AG09309 (cell line): ENCODE measurements around the gene SNRNP35.
A peak's percentile ranks its signal among the peaks of the same experiment; 100 is the strongest.

ENCODE experiments used
- DNase-seq: peaks from one replicate; pipeline ENCODE4 v3.0.0-alpha.2; 2010; ENCODE audit warnings: low read depth
- H3K4me3 ChIP-seq: 2 replicates; pipeline ENCODE4 v1.5.1; 2011; ENCODE audit warnings: mild to moderate bottlenecking, low read depth, low read length, moderate library complexity; ENCODE audit not compliant: control insufficient read depth
- TF ChIP-seq, protein P1 (sequence below): IDR thresholded peaks from 2 replicates; pipeline ENCODE4 v1.5.1; 2011; ENCODE audit warnings: mild to moderate bottlenecking, low read depth, low read length, inconsistent platforms; ENCODE audit not compliant: insufficient read depth, control insufficient read depth; ENCODE audit errors: missing control alignments

Gene SNRNP35

DNA sequence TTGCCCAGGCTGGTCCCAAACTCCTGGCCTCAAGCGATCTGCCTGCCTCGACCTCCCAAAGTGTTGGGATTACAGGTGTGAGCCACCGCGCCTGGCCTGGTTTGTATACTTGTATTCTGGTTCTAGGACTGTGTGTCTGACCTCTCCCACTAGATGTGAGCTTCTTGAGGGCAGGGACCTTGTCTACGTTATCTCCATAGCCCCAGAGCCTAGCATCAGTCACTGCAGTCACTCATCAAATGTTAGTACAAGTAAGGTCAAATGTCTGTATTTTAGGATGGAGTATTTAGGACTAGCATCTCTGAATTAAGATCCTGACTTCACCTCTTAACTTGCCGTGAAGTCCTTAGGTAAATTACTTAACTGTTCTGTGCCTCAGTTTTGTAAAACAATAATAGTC, 24.3 kb upstream of the SNRNP35 start:
- TF ChIP-seq, protein P1, sequence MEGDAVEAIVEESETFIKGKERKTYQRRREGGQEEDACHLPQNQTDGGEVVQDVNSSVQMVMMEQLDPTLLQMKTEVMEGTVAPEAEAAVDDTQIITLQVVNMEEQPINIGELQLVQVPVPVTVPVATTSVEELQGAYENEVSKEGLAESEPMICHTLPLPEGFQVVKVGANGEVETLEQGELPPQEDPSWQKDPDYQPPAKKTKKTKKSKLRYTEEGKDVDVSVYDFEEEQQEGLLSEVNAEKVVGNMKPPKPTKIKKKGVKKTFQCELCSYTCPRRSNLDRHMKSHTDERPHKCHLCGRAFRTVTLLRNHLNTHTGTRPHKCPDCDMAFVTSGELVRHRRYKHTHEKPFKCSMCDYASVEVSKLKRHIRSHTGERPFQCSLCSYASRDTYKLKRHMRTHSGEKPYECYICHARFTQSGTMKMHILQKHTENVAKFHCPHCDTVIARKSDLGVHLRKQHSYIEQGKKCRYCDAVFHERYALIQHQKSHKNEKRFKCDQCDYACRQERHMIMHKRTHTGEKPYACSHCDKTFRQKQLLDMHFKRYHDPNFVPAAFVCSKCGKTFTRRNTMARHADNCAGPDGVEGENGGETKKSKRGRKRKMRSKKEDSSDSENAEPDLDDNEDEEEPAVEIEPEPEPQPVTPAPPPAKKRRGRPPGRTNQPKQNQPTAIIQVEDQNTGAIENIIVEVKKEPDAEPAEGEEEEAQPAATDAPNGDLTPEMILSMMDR: no peak
- H3K4me3 ChIP-seq: no peak overlapping the region

DNA sequence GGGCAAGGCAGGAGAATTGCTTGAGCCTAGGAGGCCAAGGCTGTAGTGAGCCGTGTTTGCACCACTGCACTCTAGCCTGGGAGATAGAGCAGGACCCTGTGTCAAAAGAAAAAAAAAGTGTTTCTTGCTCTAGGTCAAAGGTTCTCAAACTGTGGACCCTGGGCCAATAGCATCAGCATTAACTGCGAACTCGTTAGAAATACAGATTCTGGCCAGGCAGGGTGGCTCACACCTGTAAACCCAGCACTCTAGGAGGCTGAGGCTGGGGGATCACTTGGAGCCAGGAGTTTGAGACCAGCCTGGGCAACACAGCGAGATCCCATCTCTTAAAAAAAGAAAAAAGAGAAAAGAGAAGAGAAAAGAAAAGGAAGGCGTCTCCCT, 22.3 kb upstream of the SNRNP35 start:
- TF ChIP-seq, protein P1: no peak
- DNase-seq: no peak
- peak overlapping the region; percentile 87 for H3K4me3 ChIP-seq

More for the DNA sequence above, 24.3 kb upstream of the SNRNP35 start:
- no peak for DNase-seq

DNA sequence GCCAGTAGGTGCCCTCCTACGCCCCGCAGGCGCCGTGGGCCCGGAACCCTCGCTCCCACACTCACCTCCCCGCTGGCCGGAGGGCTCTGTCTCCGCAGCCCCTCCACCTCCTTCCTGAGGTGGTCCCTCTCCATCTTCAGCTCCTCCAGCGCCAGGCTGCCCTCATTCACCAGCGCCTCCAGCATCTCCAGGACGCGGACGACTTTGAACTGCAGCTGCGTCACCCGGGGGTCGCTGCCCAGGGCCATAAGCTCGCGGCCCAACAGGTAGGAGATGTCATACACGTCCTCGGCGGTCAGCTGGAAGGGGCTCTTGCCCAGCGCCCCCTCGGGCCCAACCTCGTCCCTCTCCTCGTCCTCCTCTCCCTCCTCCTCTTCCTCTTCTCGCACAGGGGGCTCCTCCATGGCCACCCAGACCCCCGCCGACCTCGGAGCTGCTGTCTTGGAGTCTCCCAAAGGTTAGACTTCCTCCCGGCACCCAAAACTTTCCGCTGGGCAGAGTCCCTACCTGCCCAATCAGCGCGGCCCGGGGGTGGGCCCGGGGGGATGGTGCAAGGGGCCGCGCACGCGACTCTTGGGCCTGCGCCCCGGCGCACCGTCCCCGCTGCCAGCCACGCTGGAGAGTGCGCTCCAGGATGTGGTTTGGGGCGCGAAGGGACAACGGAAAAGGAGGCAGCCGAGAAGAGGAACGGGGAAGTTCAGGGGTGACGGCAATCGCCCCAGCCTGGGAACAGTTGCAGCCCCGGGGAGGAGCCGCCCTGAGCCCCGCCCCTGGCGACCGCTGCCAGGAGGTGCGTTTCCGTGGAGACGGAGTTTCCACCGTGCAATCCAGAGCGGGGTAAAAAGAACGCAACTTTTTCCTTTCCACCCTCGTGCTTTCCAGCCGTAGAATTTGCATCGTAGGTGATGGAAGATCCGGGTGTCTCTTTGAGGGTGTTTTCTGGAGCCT, 21.6 kb upstream of the SNRNP35 start, which contains the start of gene RILPL2:
RILPL2 (minus strand) TSS at position 668 of the 948 bp plus-strand sequence; CDS start at position 404, 264 bp downstream.
- H3K4me3 ChIP-seq: peak within 1 kb of the TSS; percentile 87
- TF ChIP-seq, protein P1: no peak
- peak; percentile 38 for DNase-seq

DNA sequence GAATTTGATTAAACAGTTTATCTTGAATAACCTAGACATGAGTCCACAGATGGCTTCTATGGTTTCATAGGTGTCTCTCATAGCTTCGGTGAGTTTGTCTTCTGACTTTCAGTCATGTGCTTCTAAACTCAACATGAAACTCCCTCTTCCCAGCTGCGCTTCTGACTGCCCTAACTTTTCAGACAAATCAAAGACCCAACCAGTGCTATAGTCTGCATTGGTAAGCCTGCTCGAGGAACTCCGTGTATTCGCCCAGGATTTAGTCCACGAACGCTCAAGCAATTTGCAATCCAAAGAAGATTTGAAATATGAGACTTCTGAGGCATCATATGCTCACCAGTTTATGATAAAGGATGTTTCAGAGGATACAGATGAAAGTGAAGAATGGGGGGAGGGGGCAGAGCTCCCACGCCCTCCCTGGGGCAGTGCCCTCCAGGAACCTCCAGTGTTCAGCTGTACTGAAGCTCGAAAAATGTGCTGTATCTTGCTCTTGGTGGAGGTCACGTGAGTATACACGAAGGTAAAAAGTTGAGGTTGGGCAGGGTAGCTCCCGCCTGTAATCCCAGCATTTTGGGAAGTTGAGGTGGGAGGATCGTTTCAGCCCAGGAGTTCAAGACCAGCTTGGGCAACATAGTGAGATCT, 16.3 kb upstream of the SNRNP35 start:
- H3K4me3 ChIP-seq: no peak overlapping the region
- DNase-seq: no peak
- TF ChIP-seq, protein P1: no peak

DNA sequence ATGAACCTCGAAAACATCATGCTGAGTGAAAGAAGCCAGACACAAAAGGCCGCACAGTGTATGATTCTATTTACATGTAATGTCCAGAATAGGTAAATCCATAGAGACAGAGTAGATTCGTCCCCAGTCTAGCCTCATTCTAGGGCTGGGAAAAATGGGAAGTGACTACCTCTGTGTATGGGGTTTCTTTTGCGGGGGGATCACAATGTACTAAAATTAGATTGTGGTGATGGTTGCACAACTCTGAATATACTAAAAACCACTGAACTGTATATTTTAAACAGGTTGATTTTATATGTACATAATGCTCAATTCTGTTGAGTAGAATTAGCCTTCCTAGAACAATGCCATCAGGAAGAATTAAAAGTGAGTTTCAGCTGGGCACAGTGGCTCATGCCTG, 15.2 kb upstream of the SNRNP35 start:
- no peak overlapping the region for H3K4me3 ChIP-seq
- TF ChIP-seq, protein P1: no peak
- DNase-seq: no peak

DNA sequence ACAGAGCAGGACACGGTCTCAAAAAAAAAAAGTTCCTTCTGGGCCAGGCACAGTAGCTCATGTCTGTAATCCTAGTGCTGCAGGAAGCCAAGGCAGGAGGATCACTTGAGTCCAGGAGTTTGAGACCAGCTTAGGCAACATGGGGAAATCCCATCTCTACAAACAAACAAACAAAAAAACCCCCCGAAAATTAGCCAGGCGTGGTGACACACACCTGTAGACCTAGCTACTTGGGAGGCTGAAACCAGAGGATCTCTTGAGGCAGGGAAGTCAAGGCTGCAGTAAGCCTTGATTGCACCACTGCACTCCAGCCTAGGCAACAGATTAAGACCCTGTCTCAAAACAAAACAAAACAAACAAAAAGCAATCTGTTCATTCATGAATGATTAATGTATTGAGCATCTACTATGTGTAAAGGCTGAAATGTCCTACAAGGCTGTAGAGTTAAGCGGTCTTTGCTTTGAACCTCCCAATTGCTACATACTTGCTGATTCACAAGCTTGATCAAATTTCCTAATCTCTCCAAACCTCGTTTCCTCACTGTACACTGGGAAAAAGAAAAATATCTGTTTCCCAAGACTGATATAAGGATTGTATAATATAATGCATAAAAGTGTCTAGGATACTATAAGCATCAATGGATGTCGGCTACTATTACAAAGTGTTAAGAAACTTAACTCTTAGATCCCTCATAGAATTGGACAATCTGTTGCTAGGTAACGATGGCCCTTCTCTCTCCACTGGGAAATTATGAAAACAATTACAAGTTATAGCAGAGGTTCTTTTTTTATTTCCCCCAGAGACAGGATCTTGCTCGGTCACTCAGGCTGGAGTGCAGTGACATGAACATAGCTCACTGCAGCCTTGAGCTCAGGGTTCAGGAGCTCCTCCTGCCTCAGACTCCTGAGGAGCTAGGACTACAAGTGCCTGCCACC, 13.6 kb upstream of the SNRNP35 start:
- H3K4me3 ChIP-seq: no peak overlapping the region
- peak; percentile 49 for DNase-seq
- TF ChIP-seq, protein P1: no peak
